Stomach (tissue), 4 donors: Measurements from ENCODE around the gene ANXA2.

Experiments
- POLR2A ChIP-seq, 4 donors: fragments of 450-650 bp; IDR thresholded peaks; one replicate each; pipeline ENCODE4 v1.6.1; 2016; ENCODE audit warnings: antibody characterized with exemption in 4 of 4, control low read depth in 2 of 4, mild to moderate bottlenecking in 1 of 4, moderate library complexity in 1 of 4
- TF ChIP-seq, protein P1 (sequence below), 7 experiments: fragments of 450-650 bp in 4 of 7; fragments of 200-600 bp in 3 of 7; sonication (generic) in 3 of 7; IDR thresholded peaks; one replicate each; pipeline ENCODE4 v1.5.1; 2016 to 2019; ENCODE audit warnings: antibody characterized with exemption in 7 of 7, control low read depth in 2 of 7, mild to moderate bottlenecking in 1 of 7

DNA sequence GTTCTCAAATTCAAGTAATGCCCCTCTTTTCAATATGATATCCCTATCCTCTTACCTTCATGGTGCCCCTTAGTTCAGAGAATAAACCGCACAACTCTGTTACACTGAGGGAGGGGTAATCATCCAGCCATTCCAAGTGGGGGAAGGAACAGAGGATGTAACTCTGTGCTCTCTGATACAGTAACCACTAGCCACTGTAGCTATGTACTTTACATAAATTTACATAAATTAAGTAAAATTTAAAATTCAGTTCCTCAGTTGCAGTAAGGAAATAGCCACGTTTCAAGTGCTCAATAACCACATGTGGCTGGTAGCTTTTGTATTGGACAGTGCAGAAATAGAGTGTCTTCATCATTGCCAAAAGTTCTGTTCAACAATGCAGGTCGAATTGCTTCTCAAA, 90.8 kb downstream of the ANXA2 start:
- TF ChIP-seq, protein P1, sequence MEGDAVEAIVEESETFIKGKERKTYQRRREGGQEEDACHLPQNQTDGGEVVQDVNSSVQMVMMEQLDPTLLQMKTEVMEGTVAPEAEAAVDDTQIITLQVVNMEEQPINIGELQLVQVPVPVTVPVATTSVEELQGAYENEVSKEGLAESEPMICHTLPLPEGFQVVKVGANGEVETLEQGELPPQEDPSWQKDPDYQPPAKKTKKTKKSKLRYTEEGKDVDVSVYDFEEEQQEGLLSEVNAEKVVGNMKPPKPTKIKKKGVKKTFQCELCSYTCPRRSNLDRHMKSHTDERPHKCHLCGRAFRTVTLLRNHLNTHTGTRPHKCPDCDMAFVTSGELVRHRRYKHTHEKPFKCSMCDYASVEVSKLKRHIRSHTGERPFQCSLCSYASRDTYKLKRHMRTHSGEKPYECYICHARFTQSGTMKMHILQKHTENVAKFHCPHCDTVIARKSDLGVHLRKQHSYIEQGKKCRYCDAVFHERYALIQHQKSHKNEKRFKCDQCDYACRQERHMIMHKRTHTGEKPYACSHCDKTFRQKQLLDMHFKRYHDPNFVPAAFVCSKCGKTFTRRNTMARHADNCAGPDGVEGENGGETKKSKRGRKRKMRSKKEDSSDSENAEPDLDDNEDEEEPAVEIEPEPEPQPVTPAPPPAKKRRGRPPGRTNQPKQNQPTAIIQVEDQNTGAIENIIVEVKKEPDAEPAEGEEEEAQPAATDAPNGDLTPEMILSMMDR (IDR thresholded peaks at IDR 0.05), result no peak
- no peak for TF ChIP-seq POLR2A (IDR thresholded peaks at IDR 0.05)
